Activated CD4-positive, alpha-beta memory T cell treated with anti-CD3 and anti-CD28 coated beads, Interleukin-2, amount 10 ng/mL, durations not matched to agents 7 days and 5 days (primary cell): Measurements from ENCODE around the gene ROPN1L. TPM values are rescaled to one million over a fixed set of nuclear protein-coding genes. Genes with fewer than 3 reads are reported as not detected.

Source experiments
- CTCF ChIA-PET: fragments of 350-600 bp; sonication (Branson Sonifier 250); formaldehyde crosslinking; loops from one replicate; lab custom pipeline; 2021; ENCODE audit warnings: antibody characterized with exemption, inconsistent platforms; lab: Charles Lee
- POLR2A ChIA-PET: fragments of 350-600 bp; sonication (Branson Sonifier 250); formaldehyde crosslinking; loops from one replicate; lab custom pipeline; 2021; ENCODE audit warnings: antibody characterized with exemption; lab: Charles Lee
- DNase-seq: peaks from one replicate; pipeline ENCODE4 v3.0.0-alpha.2; 2020
- H3K27ac Mint-ChIP-seq: one replicate; pipeline ENCODE4 v1.8.0; 2021; ENCODE audit warnings: mild to moderate bottlenecking, mixed read lengths
- H3K27me3 Mint-ChIP-seq: one replicate; pipeline ENCODE4 v1.8.0; 2021; ENCODE audit warnings: mixed read lengths
- H3K36me3 Mint-ChIP-seq: one replicate; pipeline ENCODE4 v1.8.0; 2021; ENCODE audit warnings: low read depth, mixed read lengths
- H3K4me1 Mint-ChIP-seq: one replicate; pipeline ENCODE4 v1.8.0; 2021; ENCODE audit warnings: mixed read lengths
- H3K4me3 Mint-ChIP-seq: one replicate; pipeline ENCODE4 v1.8.0; 2021; ENCODE audit warnings: mild to moderate bottlenecking, mixed read lengths
- H3K9me3 Mint-ChIP-seq: one replicate; pipeline ENCODE4 v1.8.0; 2021; ENCODE audit warnings: mixed read lengths
- total RNA-seq, 2 experiments: library from RNA; stranded (reverse); gene quantifications; one replicate each; pipeline ENCODE4 v1.2.3, GENCODE V29; 2021

Gene ROPN1L
- total RNA-seq, 2 experiments from 2014 or later, result 5.5 to 7.5 TPM

- H3K9me3 Mint-ChIP-seq, result no peaks in the 10 kb centered on the region
- ChIA-PET POLR2A (interaction anchor here (0.6 kb wide), 1 partner anchor 160 kb away, joined by 4 read pairs; no protein-coding TSS in a partner anchor), CTCF (interaction anchor here (0.7 to 1.6 kb wide), 2 partner anchors 10 to 166 kb away, joined by 3 to 4 read pairs; no protein-coding TSS in a partner anchor)
- no peaks in the 10 kb centered on the region for H3K36me3 Mint-ChIP-seq
- H3K27me3 Mint-ChIP-seq, result no peaks in the 10 kb centered on the region
- no peak overlapping the region for H3K4me3 Mint-ChIP-seq
- no peak overlapping the region for H3K27ac Mint-ChIP-seq
- DNase-seq, result no peak
- H3K4me1 Mint-ChIP-seq, result peaks cover 9% of the 10 kb centered on the region
Measured at GRCh38 chr5:10461904-10462555, 20.4 kb downstream of the ROPN1L start.

GRCh38 chr5:10463566-10463965, 21.9 kb downstream of the ROPN1L start:
- Mint-ChIP-seq H3K27ac (no peak overlapping the region), H3K27me3 (no peaks in the 10 kb centered on the region), H3K4me1 (peaks cover 21% of the 10 kb centered on the region), H3K4me3 (no peak overlapping the region), H3K36me3 (no peaks in the 10 kb centered on the region), H3K9me3 (no peaks in the 10 kb centered on the region)
- no peak for DNase-seq
- CTCF ChIA-PET, result no interaction called here
- POLR2A ChIA-PET, result no interaction called here

- Mint-ChIP-seq H3K27me3 (no peaks in the 10 kb centered on the region), H3K9me3 (no peaks in the 10 kb centered on the region), H3K27ac (no peak overlapping the region), H3K36me3 (no peaks in the 10 kb centered on the region), H3K4me1 (peaks cover 21% of the 10 kb centered on the region), H3K4me3 (no peak overlapping the region)
- ChIA-PET POLR2A (no interaction called here), CTCF (no interaction called here)
- DNase-seq, result no peak
Measured at GRCh38 chr5:10464173-10464572, 22.5 kb downstream of the ROPN1L start.

GRCh38 chr5:10465726-10466125, 24.0 kb downstream of the ROPN1L start:
- H3K4me3 Mint-ChIP-seq, result no peak overlapping the region
- POLR2A ChIA-PET, result no interaction called here
- CTCF ChIA-PET, result no interaction called here

GRCh38 chr5:10466446-10467073, 24.9 kb downstream of the ROPN1L start:
- Mint-ChIP-seq H3K36me3 (no peaks in the 10 kb centered on the region), H3K4me1 (peaks cover 19% of the 10 kb centered on the region), H3K4me3 (no peak overlapping the region), H3K27me3 (no peaks in the 10 kb centered on the region), H3K9me3 (no peaks in the 10 kb centered on the region), H3K27ac (no peak overlapping the region)
- POLR2A ChIA-PET, result no interaction called here
- CTCF ChIA-PET, result no interaction called here
- DNase-seq, result no peak

More at GRCh38 chr5:10465726-10466125, 24.0 kb downstream of the ROPN1L start:
- H3K27me3 Mint-ChIP-seq, result no peaks in the 10 kb centered on the region
- DNase-seq, result no peak
- H3K27ac Mint-ChIP-seq, result no peak overlapping the region
- no peaks in the 10 kb centered on the region for H3K9me3 Mint-ChIP-seq
- H3K36me3 Mint-ChIP-seq, result no peaks in the 10 kb centered on the region
- peaks cover 21% of the 10 kb centered on the region for H3K4me1 Mint-ChIP-seq

GRCh38 chr5:10467281-10468198, 25.9 kb downstream of the ROPN1L start:
- DNase-seq, result no peak
- CTCF ChIA-PET, result interaction anchor here (1.3 to 1.9 kb wide), 4 partner anchors 14 to 118 kb away, joined by 3 to 6 read pairs (median 4); no protein-coding TSS in a partner anchor
- Mint-ChIP-seq H3K9me3 (no peaks in the 10 kb centered on the region), H3K4me3 (no peak overlapping the region), H3K4me1 (peaks cover 15% of the 10 kb centered on the region), H3K36me3 (no peaks in the 10 kb centered on the region), H3K27me3 (peaks cover 2% of the 10 kb centered on the region), H3K27ac (no peak overlapping the region)
- POLR2A ChIA-PET, result no interaction called here

GRCh38 chr5:10468256-10468655, 26.6 kb downstream of the ROPN1L start:
- ChIA-PET CTCF (interaction anchor here (1.3 to 1.9 kb wide), 4 partner anchors 15 to 117 kb away, joined by 3 to 6 read pairs (median 4); no protein-coding TSS in a partner anchor), POLR2A (no interaction called here)
- Mint-ChIP-seq H3K27me3 (peaks cover 7% of the 10 kb centered on the region), H3K9me3 (no peaks in the 10 kb centered on the region), H3K36me3 (no peaks in the 10 kb centered on the region), H3K4me1 (peaks cover 15% of the 10 kb centered on the region), H3K4me3 (no peak overlapping the region), H3K27ac (no peak overlapping the region)
- DNase-seq, result no peak

- POLR2A ChIA-PET, result no interaction called here
- H3K9me3 Mint-ChIP-seq, result no peaks in the 10 kb centered on the region
- no peak overlapping the region for H3K4me3 Mint-ChIP-seq
- H3K27me3 Mint-ChIP-seq, result peaks cover 10% of the 10 kb centered on the region
- CTCF ChIA-PET, result interaction anchor here (0.9 to 1.9 kb wide), 4 partner anchors 16 to 116 kb away, joined by 3 to 6 read pairs (median 4); no protein-coding TSS in a partner anchor
- no peak overlapping the region for H3K27ac Mint-ChIP-seq
- H3K4me1 Mint-ChIP-seq, result peaks cover 15% of the 10 kb centered on the region
- DNase-seq, result no peak
- no peaks in the 10 kb centered on the region for H3K36me3 Mint-ChIP-seq
Measured at GRCh38 chr5:10469253-10470050, 27.8 kb downstream of the ROPN1L start.

- no peaks in the 10 kb centered on the region for H3K36me3 Mint-ChIP-seq
- no peak overlapping the region for H3K27ac Mint-ChIP-seq
- DNase-seq, result no peak
- peaks cover 15% of the 10 kb centered on the region for H3K4me1 Mint-ChIP-seq
- CTCF ChIA-PET, result no interaction called here
- H3K4me3 Mint-ChIP-seq, result no peak overlapping the region
- peaks cover 10% of the 10 kb centered on the region for H3K27me3 Mint-ChIP-seq
- no peaks in the 10 kb centered on the region for H3K9me3 Mint-ChIP-seq
- POLR2A ChIA-PET, result no interaction called here
Measured at GRCh38 chr5:10470669-10471068, 29.0 kb downstream of the ROPN1L start.

- Mint-ChIP-seq H3K27ac (no peak overlapping the region), H3K4me1 (peaks cover 15% of the 10 kb centered on the region), H3K9me3 (no peaks in the 10 kb centered on the region), H3K27me3 (peaks cover 15% of the 10 kb centered on the region), H3K4me3 (no peak overlapping the region), H3K36me3 (no peaks in the 10 kb centered on the region)
- CTCF ChIA-PET, result no interaction called here
- DNase-seq, result no peak
- POLR2A ChIA-PET, result no interaction called here
Measured at GRCh38 chr5:10471677-10472076, 30.0 kb downstream of the ROPN1L start.

- no peak for DNase-seq
- CTCF ChIA-PET, result interaction anchor here (0.8 kb wide), 1 partner anchor 183 kb away, joined by 3 read pairs; no protein-coding TSS in a partner anchor
- peaks cover 19% of the 10 kb centered on the region for H3K27me3 Mint-ChIP-seq
- H3K4me3 Mint-ChIP-seq, result no peak overlapping the region
- no peaks in the 10 kb centered on the region for H3K9me3 Mint-ChIP-seq
- no peaks in the 10 kb centered on the region for H3K36me3 Mint-ChIP-seq
- no peak overlapping the region for H3K27ac Mint-ChIP-seq
- POLR2A ChIA-PET, result no interaction called here
- no peaks in the 10 kb centered on the region for H3K4me1 Mint-ChIP-seq
Measured at GRCh38 chr5:10474521-10475075, 32.9 kb downstream of the ROPN1L start.
